Measurements from ENCODE around the gene CAMSAP1.
"Not testable (repeated sequence)": the region's sequence is repeated elsewhere in the genome, so short reads cannot be mapped to it uniquely, and the experiment has no call there.

CAMSAP1 gene

GRCh38 chr9:135907431-135908092 lies at the start of gene CAMSAP1:
CAMSAP1 (minus strand) TSS chr9:135907546; CDS start chr9:135907159, 387 bp downstream.
- peak; percentile 90 to 98 (median 90) for DNase-seq

- DNase-seq, result no peak
Observed at GRCh38 chr9:135956802-135957174, 49.4 kb upstream of the CAMSAP1 start.

- DNase-seq, result no peak
Observed at GRCh38 chr9:135955934-135956801, 48.8 kb upstream of the CAMSAP1 start.

- DNase-seq, result no peak
Observed at GRCh38 chr9:135952664-135953206, 45.4 kb upstream of the CAMSAP1 start.

GRCh38 chr9:135951889-135952663 lies 44.7 kb upstream of the CAMSAP1 start:
- no peak for DNase-seq

GRCh38 chr9:135951310-135951709 lies 44.0 kb upstream of the CAMSAP1 start:
- DNase-seq, result not testable (repeated sequence)

GRCh38 chr9:135950841-135951240 lies 43.5 kb upstream of the CAMSAP1 start:
- not testable (repeated sequence) for DNase-seq

- DNase-seq, result no peak
Observed at GRCh38 chr9:135950135-135950682, 42.9 kb upstream of the CAMSAP1 start.

GRCh38 chr9:135949501-135950134 lies 42.3 kb upstream of the CAMSAP1 start:
- no peak for DNase-seq

GRCh38 chr9:135948968-135949367 lies 41.6 kb upstream of the CAMSAP1 start:
- no peak for DNase-seq

GRCh38 chr9:135948446-135948845 lies 41.1 kb upstream of the CAMSAP1 start:
- no peak for DNase-seq

GRCh38 chr9:135947582-135947981 lies 40.2 kb upstream of the CAMSAP1 start:
- no peak for DNase-seq

GRCh38 chr9:135947105-135947504 lies 39.8 kb upstream of the CAMSAP1 start:
- not testable (repeated sequence) for DNase-seq

- no peak for DNase-seq
Observed at GRCh38 chr9:135946392-135946994, 39.1 kb upstream of the CAMSAP1 start.

- DNase-seq, result no peak
Observed at GRCh38 chr9:135945969-135946368, 38.6 kb upstream of the CAMSAP1 start.

GRCh38 chr9:135944444-135945252 lies 37.3 kb upstream of the CAMSAP1 start:
- DNase-seq, result no peak

- not testable (repeated sequence) for DNase-seq
Observed at GRCh38 chr9:135943604-135944003, 36.3 kb upstream of the CAMSAP1 start.

GRCh38 chr9:135941288-135941995 lies 34.1 kb upstream of the CAMSAP1 start:
- no peak for DNase-seq

GRCh38 chr9:135939351-135940265 lies 32.3 kb upstream of the CAMSAP1 start:
- no peak for DNase-seq
